ENCODE measurements around the gene ABRACL. TPM values are rescaled to one million over a fixed set of nuclear protein-coding genes. Genes with fewer than 3 reads are reported as not detected.

Gene ABRACL
- polyA plus RNA-seq, 2 of the 4 experiments (the other 2 are of a cell fraction), result 40.3 to 63.3 TPM

GRCh38 chr6:139064981-139065665 is 36.6 kb downstream of the ABRACL start:
- H3K4me1 ChIP-seq, result no peaks in the 10 kb centered on the region
- POLR2A ChIA-PET, result no interaction called here
- ATAC-seq, result no peak
- CTCF ChIA-PET, result no interaction called here
- no peak overlapping the region for H3K4me3 ChIP-seq
- FAIRE-seq, result no peak
- H3K27ac ChIP-seq, result no peak overlapping the region
- 52% methylated on average over 7 of the region's 7 CpGs for WGBS (ENCODE audit: missing lambda C conversion rate)
- H3K4me2 ChIP-seq, result no peak overlapping the region
- H3K9me3 ChIP-seq, result no peaks in the 10 kb centered on the region
- no peak for TF ChIP-seq KDM1A (IDR thresholded peaks at IDR 0.05; ENCODE audit: low read depth)
- no peak for TF ChIP-seq HOXB5 (CRISPR knock-in tag; IDR thresholded peaks at IDR 0.05)
- TF ChIP-seq ZC3H11A (IDR thresholded peaks at IDR 0.05), result no peak
- no peak for TF ChIP-seq HES2 (IDR thresholded peaks at IDR 0.05)
- no peak for TF ChIP-seq USF2 (IDR thresholded peaks at IDR 0.05)
- no peak for TF ChIP-seq CHD4 (IDR thresholded peaks at IDR 0.05; ENCODE audit: borderline replicate concordance)
- no peak for DNase-seq (ENCODE audit: low read depth in 1 of 2, low spot score in 1 of 2)

GRCh38 chr6:139066080-139066479 is 37.5 kb downstream of the ABRACL start:
- 85% methylated on average over 2 of the region's 2 CpGs for WGBS (ENCODE audit: missing lambda C conversion rate)
- Histone ChIP-seq H3K4me2 (no peak overlapping the region), H3K9me3 (no peaks in the 10 kb centered on the region), H3K4me3 (no peak overlapping the region), H3K4me1 (no peaks in the 10 kb centered on the region), H3K27ac (no peak overlapping the region)
- FAIRE-seq (no peak), DNase-seq (ENCODE audit: low read depth in 1 of 2, low spot score in 1 of 2) (no peak), ATAC-seq (no peak)
- POLR2A ChIA-PET, result no interaction called here
- no peak for TF ChIP-seq KDM1A (IDR thresholded peaks at IDR 0.05; ENCODE audit: low read depth)
- no peak for TF ChIP-seq MYC (IDR thresholded peaks at IDR 0.05; ENCODE audit: borderline replicate concordance, low read length)
- TF ChIP-seq ELK1 (IDR thresholded peaks at IDR 0.05; ENCODE audit: low read depth, low read length), result no peak
- TF ChIP-seq HOXB13 (CRISPR knock-in tag; IDR thresholded peaks at IDR 0.05; ENCODE audit: low read depth), result no peak
- no peak for TF ChIP-seq TP53 (CRISPR knock-in tag; IDR thresholded peaks at IDR 0.05)
- TF ChIP-seq CEBPB (IDR thresholded peaks at IDR 0.05), result no peak
- TF ChIP-seq MAFK (IDR thresholded peaks at IDR 0.05; ENCODE audit: partially characterized antibody), result no peak
- TF ChIP-seq POLR2AphosphoS2 (conservative IDR thresholded peaks at IDR 0.05; ENCODE audit: low read length), result no peak
- no peak for TF ChIP-seq ESRRA (IDR thresholded peaks at IDR 0.05; ENCODE audit: borderline replicate concordance, low read length)
- no peak for TF ChIP-seq HDAC2 (IDR thresholded peaks at IDR 0.05)
- TF ChIP-seq BHLHE40 (IDR thresholded peaks at IDR 0.05; ENCODE audit: low read depth, low read length), result no peak
- no peak for TF ChIP-seq MAZ (IDR thresholded peaks at IDR 0.05; ENCODE audit: borderline replicate concordance, low read depth, low read length)
- TF ChIP-seq NFE2L2 (conservative IDR thresholded peaks at IDR 0.05; ENCODE audit: low read length), result no peak
- no peak for TF ChIP-seq CHD2 (IDR thresholded peaks at IDR 0.05; ENCODE audit: low read length, partially characterized antibody)
- no peak for TF ChIP-seq FOSL2 (IDR thresholded peaks at IDR 0.05)
- TF ChIP-seq FOSL2 (CRISPR knock-in tag; IDR thresholded peaks at IDR 0.05), result no peak
- TF ChIP-seq MAX (IDR thresholded peaks at IDR 0.05), result no peak
- no peak for TF ChIP-seq RFX5 (IDR thresholded peaks at IDR 0.05)
- no peak for TF ChIP-seq EHF (CRISPR knock-in tag; IDR thresholded peaks at IDR 0.05)
- CTCF ChIA-PET, result no interaction called here

- WGBS (ENCODE audit: missing lambda C conversion rate), result 46% methylated on average over 2 of the region's 2 CpGs
- H3K4me1 ChIP-seq, result no peaks in the 10 kb centered on the region
- ATAC-seq (no peak), FAIRE-seq (no peak), DNase-seq (ENCODE audit: low read depth in 1 of 2, low spot score in 1 of 2) (no peak)
- no peak overlapping the region for H3K27ac ChIP-seq
- ChIA-PET POLR2A (no interaction called here), CTCF (no interaction called here)
- no peak overlapping the region for H3K4me3 ChIP-seq
- TF ChIP-seq ELK1 (IDR thresholded peaks at IDR 0.05; ENCODE audit: low read depth, low read length) (no peak), KDM1A (IDR thresholded peaks at IDR 0.05; ENCODE audit: low read depth) (no peak), TFCP2L1 (CRISPR knock-in tag; IDR thresholded peaks at IDR 0.05) (no peak), MYC (IDR thresholded peaks at IDR 0.05; ENCODE audit: borderline replicate concordance, low read length) (no peak), HOXB13 (CRISPR knock-in tag; IDR thresholded peaks at IDR 0.05; ENCODE audit: low read depth) (no peak), HEYL (CRISPR knock-in tag; IDR thresholded peaks at IDR 0.05) (no peak), ZFP36 (IDR thresholded peaks at IDR 0.05; ENCODE audit: borderline replicate concordance, partially characterized antibody) (no peak), USF2 (IDR thresholded peaks at IDR 0.05) (no peak), KDM5A (IDR thresholded peaks at IDR 0.05) (no peak)
- H3K9me3 ChIP-seq, result no peaks in the 10 kb centered on the region
- H3K4me2 ChIP-seq, result no peak overlapping the region
Measured at GRCh38 chr6:139068846-139069245, 40.3 kb downstream of the ABRACL start.

Measured in A549 (cell line).